ENCODE results near the gene CACNA1S.

CACNA1S gene

DNA sequence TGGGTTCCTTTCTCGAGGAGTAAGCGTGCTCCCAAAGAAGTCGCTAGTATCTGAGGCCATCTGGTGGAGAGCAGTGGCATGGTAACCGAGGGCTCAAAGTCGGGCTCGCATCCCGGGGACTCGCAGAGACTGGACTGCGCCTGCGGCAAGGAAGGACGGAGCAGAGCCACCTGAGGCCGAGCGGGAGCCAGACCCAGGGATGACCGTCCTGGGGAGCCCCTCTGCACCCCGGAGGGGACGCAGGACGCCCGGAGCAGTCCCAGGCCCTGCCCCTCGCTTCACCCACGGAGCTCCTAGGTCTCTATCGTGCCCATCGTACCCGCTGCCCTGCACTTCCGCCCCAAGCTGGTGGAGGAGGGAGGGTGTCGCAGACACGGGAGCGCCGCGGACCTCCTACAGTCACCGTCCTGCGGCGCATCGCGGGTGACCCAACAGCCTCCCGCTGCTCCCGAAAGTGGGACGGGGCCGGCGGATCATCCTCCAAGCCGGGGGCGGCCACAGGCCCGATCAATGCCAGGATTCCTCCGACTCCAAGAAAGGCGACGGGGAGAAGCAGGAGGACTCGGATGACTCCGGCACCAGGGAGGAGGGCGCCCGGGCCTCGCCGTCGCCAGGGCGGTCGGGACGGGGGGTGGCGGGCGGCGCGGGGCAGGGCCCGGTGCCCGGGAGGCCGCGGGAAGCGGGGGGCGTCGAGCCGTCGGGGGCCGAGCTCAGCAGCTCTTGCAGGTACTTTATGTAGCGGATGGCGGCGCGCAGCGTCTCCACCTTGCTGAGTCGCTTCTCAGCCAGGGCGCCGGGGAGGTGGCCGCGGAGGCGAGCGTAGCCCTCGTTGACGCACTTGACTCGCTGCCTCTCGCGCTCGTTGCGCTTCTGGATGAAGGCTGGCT is 2.3 kb upstream of the CACNA1S start:
- DNase-seq = peak; percentile 81 to 83

DNA sequence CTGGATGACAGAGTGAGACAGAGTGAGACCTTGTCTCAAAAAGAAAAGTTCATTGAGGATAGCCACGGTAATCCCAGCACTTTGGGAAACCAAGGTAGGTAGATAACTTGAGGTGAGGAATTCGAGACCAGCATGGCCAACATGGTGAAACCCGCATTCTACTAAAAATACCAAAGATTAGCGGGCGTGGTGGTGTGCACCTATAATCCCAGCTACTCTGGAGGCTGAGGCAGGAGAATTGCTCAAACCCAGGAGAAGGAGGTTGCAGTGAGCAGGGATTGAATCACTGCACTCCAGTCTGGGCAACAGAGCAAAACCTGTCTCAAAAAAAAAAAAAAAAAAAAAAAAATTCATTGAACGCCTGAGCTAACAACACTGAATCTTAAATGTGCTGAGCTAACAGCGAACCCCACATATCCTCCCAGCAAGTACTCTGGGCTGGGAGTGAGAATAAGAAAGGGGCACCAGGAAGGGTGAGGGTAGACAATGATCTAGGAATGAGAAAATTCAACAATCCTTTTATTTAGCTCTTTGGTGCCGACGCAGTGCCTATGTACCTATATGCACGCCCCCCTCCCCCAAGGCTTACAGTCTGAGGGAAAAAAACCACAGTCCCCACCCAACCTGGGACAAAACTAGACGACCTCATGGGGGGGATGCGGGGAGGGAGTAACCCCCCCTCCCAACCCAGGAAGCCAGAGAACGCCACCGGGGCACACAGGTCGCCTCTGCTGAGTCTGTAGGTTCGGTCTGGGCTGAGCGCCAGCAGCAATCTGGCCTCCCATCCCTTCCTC is 1.4 kb upstream of the CACNA1S start:
- no peak for DNase-seq

DNA sequence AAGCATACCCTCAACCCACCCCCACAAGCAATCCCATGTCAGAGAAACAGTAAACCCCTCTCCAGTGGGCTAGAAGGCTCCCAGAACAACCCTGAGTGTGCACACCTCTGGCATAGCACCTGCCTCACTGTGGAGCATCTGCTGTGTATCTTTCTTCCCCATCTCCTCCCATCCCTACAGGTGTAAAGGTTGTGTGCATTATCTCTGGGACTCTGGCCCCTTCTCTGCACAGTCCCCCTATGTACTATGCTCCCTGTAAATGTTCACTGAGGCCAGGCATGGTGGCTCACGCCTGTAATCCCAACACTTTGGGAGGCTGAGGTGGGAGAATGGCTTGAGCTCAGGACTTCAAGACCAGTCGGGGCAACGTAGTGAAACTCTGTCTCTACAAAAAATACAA is 700 bp upstream of the CACNA1S start:
- no peak for DNase-seq

DNA sequence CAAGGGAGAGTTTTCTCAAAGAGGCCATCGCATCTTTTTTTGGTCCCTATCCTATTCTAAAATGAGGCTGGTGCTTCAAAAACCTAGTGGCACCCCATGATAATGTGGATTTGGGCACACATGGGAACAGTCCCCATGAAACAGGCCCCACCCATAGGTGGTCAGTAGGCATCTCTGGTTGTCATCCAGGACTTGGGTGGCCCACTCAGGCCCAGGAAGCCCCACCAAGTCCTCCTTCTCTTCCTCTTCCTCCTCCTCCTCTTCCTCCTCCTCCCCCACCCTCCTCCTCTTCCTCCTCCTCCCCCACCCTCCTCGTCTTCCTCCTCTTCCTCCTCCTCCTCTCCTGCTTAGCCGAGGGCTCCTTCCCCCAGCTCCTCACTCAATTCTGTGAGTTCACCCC is 554 bp downstream of the CACNA1S start:
- DNase-seq = no peak

DNA sequence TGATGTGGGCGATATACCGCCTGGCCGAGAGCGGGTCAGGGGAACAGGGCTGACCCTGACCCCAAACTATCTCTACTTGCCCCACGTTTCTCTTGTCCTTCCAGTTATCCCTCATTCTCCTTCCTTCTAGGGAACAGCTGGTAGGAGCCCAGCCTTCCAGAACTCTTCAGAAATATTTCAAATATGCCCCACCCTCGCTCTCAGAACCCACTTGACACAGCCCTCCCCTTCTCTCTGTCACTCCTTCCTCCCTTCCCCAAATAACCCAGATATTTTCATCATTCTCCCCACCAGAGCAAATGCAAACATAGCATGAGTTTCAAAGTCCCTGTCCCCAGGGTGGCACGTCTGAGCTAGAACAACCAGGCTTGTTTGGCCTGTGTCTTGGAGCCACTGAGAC is 1.1 kb downstream of the CACNA1S start:
- no peak for DNase-seq

DNA sequence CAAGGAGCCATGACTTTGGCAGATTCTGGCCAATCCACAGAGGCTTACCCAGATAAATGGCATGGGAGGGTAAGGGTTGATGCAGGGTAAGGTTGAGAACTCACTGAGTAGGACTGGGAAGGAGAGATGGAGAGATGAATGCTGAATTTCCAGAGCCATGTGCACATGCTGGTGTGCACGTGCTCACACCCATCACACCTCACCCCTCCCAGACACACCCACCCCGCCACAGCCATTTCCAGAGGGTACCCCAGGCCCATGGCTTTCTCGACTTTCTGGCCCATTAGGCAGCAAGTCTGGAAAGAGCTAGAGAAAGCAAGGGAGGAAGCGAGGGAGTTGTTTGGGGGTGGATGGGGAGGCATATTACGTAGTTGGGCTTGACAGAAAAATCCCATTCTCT is 1.6 kb downstream of the CACNA1S start:
- no peak for DNase-seq

DNA sequence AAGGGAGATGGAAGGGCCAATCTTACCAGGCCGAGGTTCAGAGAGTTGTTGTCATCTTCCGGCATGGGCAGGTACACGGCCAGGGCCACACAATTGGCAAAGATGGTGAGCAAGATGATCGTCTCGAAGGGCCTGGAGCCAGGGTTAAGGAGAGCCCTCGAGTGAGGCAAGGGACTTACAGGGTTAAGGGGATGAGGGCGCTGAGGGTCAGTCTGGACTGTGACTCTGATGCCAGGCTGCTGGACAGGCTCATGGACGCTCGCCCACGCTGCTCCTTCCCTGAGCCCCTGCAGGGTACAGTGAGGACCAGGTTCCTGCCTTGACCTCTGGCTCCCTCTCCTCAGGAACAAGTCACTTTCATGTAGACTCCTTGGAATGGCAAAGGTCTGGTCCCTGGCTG is 2.1 kb downstream of the CACNA1S start:
- DNase-seq = no peak

DNA sequence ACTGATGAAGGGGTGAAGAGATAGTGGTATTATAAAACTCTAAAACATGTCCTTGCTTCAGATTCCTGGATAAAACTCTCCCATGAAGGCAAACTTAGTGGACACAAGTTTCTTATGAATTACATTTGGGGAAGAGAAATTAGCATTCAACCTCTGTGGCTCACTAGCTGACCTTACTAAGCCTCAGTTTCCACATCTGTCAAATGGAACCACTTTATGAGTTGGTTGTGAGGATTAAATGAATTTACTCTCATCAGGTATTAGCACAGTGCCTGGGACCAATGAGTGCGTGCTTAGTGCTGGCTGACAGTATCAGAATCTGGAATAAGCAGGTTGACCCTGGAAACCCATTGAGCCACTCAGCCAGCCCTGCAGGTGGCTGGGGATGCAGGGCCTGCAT is 2.6 kb downstream of the CACNA1S start:
- no peak for DNase-seq

DNA sequence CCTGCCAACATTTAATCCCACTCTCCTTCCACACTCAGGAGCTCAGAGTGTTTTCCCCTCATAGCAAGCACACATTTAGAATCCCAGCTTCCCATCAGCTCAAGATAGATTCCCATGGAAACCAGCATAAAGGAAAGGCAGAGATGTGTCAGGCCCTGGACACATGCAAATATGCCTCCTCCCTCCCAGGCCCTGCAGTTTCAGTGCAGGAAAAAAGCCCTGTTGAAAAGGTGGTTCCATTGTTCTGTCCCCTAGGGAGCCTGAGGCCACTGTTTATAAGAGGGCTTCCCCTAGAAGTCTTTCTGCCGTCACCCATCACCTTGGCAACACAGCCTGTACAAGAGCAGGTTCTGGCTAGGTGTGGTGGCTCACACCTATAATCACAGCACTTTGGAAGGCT is 3.6 kb downstream of the CACNA1S start:
- no peak for DNase-seq

DNA sequence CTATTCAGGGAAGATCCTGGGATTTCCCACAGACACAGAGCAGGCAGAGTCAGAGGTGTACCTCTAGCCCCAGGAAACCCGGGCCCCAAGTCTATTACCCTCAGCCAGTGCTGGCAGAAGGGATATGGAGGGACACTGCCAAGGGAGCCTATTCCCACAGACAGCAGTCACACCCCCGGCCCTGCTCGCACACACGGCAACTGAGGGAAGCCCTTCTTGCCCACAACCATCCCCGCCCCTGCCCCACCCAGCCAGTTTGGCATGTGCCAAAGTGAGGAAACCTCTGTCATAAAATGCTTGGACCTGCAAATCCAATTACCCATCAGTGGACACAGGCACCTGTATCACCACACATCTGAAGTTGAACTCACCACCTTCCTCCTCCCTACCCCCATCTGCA is 6.5 kb downstream of the CACNA1S start:
- no peak for DNase-seq

DNA sequence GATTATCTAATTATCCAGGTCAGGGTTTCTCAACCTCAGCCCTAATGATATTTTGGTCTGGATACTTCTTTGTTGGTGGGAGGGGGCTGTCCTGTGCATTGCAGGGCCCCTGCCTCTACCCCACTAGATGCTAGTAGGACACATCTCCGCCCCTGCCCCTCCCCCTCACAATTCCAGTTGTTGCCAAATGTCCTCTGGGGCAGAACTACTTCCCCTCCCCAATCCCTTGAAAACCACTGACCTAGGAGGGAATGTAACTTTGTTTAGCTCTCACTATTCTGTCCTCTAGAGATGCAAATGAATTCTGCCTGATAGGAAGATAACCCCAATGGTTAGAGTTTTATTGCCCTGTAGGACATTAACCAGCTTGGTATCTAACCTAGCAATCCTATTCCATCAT is 8.1 kb downstream of the CACNA1S start:
- no peak for DNase-seq

DNA sequence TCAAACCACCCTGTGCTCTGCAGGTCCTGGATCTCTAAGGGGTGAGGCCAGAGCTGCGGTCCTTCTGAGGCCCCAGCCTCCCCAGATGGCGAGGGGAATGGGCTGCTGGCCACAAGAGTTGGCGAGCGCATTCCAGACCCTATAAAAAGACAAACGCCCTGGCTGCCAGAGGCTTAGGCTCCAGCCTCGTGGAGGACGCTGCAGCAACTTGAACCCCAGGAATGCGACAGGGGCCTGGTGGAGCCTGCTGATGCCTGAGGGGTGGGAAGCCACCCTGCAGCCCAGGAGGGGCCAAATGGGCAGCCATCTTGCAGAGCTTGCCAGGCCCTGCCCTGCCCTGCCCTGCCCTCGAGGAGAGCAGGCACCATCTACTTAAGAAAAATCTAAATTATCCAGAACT is 8.6 kb downstream of the CACNA1S start:
- no peak for DNase-seq

DNA sequence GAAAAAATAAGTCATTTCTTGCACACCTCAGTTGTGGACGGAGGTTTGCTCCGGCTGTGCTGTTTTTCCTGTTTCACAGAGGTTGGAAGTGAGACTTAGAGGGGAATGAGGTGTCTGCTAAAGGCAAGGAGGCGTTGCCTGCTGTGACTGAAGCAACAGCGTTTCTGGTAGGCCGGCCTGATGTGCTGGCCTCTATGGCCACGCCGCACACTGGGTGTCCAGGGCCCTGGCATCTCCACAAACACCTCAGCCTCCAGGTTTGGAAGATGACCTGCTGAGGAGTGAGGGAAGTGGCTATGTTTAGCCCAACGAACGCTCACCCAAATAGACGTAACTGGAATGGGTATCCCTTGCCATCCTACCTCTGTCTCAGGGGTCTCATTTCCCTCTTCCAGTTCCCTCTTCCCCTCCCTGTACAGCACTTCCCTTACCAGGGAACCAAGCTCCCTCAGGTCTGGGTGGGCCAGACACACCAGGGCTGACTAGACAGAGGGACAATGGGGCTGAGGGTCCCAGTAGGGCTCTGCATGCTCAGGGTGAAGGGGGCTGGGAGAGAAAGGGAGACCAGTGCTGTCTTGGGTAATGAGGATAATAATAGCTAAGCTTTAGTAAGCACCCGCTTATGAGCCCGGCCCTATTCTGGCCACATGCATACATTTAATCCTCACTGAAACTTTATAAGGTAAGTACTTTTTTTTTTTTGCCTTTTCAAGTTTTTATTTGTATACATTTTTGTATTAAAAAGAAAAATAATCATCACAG is 11.9 kb downstream of the CACNA1S start:
- no peak for DNase-seq

DNA sequence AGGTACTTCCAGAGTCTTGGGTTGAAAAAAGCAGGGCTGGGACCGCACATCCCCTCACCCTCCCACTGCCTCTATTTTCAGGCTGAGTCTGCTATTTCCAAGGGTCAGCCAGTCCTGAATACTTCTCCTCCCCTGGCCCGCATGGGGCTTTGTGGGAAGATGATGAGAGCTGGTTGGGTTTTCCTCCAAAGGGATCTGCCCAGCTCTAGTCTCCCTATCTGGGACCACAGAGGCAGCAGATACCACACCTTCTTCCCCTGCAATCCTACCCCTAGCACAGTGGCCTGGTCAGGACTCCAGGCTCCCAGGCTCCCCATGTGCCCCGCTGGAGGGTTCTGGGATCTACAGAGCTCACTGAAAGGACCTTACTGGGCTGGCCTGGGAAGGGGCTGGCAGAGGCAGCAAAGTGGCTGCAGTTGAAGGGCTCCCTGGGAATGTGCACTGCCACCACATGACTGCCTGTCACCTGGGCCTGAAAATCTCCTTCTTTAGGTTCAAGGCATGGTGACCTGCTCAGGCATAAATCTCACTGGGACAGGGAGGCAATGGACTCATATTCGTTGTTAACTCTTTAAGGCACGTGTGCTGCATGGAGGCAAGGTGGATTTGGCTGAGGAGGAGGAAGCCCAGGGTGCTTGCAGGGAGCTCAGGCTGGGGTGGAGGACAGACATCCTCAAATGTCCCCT is 13.1 kb downstream of the CACNA1S start:
- no peak for DNase-seq

DNA sequence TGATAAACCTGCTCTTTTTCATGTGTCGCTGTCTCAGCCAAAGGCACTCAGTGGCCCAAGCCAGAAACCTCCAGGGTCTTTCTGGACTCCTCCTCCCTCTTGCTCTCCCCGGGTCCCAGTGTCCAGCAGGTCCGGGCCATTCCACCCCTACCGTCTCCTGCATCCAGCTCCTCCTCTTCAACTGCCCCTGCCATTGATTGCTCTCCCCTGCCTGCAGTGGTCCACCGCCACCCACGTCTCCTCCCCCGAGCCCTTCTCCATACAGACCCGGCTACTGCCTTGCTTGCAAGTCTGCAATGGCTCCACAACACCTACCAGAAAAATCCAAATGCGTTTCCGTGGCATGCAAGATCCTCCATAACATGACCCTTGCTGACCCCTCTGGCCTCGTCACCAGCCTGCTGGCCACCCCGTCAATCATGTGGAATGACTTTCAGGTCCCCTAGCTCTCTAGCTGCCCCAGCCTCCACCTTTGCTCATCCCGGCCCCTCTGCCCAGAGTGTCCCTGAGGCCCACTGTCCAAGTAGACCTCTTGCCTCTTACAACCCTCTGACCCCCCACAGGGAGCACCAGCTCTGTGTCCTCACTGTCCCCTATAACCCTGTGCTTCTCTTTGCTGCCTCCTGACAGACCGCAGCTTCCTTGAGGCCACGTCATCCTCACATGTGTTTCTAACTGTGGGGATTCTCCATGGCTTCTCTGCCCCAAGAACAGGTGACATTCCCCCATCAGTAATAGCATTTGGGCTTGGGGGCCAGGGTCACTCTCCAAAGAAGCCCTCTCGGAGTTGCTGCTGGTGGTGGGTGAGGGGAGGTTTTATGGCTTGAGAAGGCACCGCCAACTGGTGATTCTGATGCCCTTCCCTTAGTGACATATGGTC is 15.0 kb downstream of the CACNA1S start:
- no peak for DNase-seq

DNA sequence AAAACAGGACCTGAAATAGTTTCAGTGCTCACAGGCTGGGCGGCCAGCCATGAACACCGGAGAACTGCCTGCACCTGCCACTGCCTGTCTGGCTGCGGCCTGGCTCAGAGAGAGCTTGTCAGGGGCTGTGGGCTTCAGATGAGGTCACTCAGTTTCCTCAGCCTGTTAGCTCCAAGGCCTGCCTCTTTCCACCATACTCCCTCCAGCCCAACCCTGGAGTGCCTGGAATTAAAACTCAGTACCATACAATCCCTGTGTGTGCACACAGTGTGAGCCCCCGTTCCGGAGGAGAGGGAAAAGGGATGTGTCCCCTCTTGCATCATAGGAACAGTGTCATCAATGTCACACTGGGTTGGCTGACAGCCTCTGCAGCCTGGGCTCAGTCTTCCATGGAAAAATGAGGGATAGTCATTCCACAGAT is 16.2 kb downstream of the CACNA1S start:
- DNase-seq = no peak

DNA sequence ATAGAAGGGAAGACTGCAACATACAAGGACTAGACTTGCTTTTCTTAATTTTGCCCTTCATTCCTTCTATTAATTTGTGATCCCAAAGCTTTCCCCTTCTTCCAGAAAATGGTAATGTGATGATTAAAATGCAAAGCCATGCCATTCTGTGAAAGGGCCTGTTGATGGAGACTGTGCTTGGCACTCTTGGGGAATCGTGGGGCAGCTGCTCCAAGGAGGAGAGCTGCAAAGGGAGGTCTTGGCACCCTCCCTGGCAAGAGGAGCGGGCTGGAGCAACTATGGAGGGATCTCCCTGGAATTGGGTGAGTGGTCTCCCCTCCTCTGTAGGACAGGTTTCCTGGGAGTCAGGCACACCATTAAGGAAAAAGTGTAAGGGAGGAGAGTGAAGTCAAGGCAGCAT is 16.6 kb downstream of the CACNA1S start:
- no peak for DNase-seq

DNA sequence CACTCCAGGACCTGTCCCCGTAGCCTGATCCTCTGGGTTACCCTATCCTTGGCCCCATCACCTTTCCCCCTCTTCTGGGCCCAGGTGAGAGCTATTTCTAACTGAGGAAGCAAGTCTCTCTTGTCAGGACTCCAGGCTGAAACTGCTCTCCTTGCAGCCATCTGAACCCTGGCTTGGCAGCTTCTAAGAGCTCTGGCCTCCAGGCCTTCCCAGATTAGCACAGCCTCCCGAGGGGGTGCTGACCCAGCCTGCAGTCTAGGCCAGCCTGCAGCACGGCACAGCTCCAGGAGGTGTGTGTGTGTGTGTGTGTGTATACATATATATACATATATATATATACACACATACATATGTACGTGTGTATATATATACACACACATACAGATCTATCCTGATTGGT is 17.4 kb downstream of the CACNA1S start:
- no peak for DNase-seq

DNA sequence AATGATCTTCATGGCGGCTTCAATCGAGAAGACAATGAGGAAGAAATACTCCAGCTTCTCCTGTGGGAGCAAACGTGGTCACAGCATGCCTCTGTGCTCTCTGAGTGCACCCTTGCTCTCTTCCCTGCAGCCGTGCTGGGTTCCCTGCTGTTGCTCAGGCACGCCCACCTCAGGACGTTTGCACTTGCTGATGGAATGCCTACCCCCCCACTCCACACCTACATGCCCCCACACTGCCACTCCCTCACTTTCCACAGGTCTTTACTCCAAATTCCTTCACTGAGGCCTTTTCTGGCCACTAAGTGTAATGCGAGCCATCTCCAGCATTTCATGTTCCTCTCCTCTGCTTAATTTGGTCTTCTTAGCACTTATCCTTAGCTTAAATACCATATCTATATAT is 18.3 kb downstream of the CACNA1S start:
- DNase-seq = no peak

DNA sequence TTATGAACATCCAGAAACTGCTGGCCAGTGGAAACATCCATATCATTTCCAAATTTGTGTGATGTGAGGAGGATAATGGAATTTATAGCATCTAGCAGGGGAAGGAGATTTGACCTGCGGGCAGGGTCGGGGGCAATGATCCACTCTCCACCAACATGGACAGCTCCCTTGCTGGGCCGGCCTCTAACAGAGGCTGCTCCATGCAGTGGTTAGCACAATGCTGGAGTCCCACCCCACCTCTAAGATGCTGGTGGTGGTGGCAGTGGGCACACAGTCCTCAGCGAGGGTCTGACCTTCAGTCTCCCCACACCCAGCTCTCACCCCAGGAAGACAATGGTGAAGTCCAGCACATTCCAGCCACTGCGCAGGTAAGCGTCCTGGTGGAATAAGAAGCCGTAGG is 18.7 kb downstream of the CACNA1S start:
- no peak for DNase-seq

DNA sequence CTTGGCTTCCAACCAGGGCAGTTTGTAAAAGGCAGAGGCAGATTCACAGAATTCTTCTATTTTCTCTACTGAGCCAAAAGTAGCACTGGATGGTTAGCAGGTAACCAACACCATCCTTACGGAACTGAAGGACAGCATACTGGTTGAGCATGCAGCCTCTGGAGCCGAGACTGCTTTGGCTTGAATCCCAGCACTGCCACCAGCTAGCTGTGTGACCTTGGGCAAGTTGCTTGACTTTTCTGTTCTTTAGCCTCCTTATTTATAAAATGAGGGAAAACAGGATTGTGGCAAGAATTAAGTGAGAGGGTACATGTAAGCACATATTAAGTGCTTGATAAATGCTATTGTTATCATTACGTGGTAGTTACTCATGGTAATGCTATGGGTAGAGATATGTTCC is 19.5 kb downstream of the CACNA1S start:
- DNase-seq = no peak

DNA sequence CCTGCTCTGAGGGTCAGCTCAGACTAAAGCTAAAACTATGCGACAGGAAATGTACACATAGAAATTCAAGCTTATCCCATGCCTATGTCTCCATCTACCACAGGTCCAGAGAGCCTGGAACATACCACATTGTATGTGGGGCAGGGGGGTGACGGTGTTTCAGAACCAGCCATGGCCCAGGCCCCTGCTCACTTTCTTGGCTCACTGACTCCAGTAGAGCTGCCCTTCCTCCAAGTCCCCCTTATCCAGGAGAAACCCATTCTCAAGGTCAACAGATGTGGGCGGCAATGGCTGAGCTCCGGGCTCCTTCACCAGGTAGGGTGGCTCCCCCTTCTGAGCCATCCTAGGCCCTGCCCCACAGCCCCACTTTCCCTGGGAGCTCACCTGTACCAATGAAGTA is 21.0 kb downstream of the CACNA1S start:
- DNase-seq = no peak

Measured in hippocampal formation (tissue), 2 donors.